H1 (cell line): Measurements from ENCODE around the gene CAPS. TPM values are rescaled to one million over a fixed set of nuclear protein-coding genes. Genes with fewer than 3 reads are reported as not detected.

Experiments
- CTCF ChIA-PET: fragments of 300-600 bp; sonication (Branson Sonifier 250); formaldehyde crosslinking; loops from one replicate; lab custom pipeline; 2021; ENCODE audit not compliant: partially characterized antibody; lab: Charles Lee
- POLR2A ChIA-PET: fragments of 300-600 bp; sonication (Branson Sonifier 250); formaldehyde crosslinking; loops from one replicate; lab custom pipeline; 2021; ENCODE audit warnings: inconsistent platforms; ENCODE audit not compliant: partially characterized antibody; lab: Charles Lee
- DNase-seq, 2 experiments: peaks; one replicate each; pipeline versions ENCODE4 v3.0.0 to v3.0.0-alpha.2; 2010 to 2022; ENCODE audit warnings: low spot score in 2 of 2, low read depth in 1 of 2, mixed read lengths in 1 of 2
- FAIRE-seq: peaks from 2 replicates; lab custom pipeline; 2011; peaks lifted over from hg19 to GRCh38; lab: Jason Lieb, UNC
- H2AFZ ChIP-seq: 2 replicates; pipeline ENCODE4 v1.8.1; 2012; ENCODE audit warnings: low read length, inconsistent platforms
- H2AK5ac ChIP-seq: 2 replicates; pipeline ENCODE4 v1.6.1; 2013; ENCODE audit warnings: low read depth, low read length
- H2BK120ac ChIP-seq: replicated peaks from 2 replicates; pipeline ENCODE3; 2013; ENCODE audit warnings: low read depth, low read length, inconsistent platforms
- H2BK12ac ChIP-seq: 2 replicates; pipeline ENCODE4 v1.6.1; 2013; ENCODE audit warnings: low read depth, low read length
- H2BK15ac ChIP-seq: 2 replicates; pipeline ENCODE4 v1.6.1; 2013; ENCODE audit warnings: low read length
- H2BK20ac ChIP-seq: 2 replicates; pipeline ENCODE4 v1.6.1; 2013; ENCODE audit warnings: low read length
- H2BK5ac ChIP-seq: 2 replicates; pipeline ENCODE4 v1.6.1; 2013; ENCODE audit warnings: low read depth, low read length
- H3K14ac ChIP-seq: 2 replicates; pipeline ENCODE4 v1.6.1; 2013; ENCODE audit warnings: inconsistent platforms; ENCODE audit not compliant: insufficient read length
- H3K18ac ChIP-seq: 2 replicates; pipeline ENCODE4 v1.6.1; 2013; ENCODE audit warnings: low read length; ENCODE audit errors: extremely low read depth
- H3K23ac ChIP-seq: 2 replicates; pipeline ENCODE4 v1.6.1; 2013; ENCODE audit warnings: inconsistent platforms; ENCODE audit not compliant: insufficient read length
- H3K23me2 ChIP-seq: 2 replicates; pipeline ENCODE4 v1.6.1; 2013; ENCODE audit warnings: low read depth, low read length
- H3K27ac ChIP-seq: 2 replicates; pipeline ENCODE4 v1.6.1; 2011; ENCODE audit warnings: low read depth, low read length, inconsistent platforms
- H3K27me3 ChIP-seq, 4 experiments: replicated peaks in 1 of 4; 1 replicate in 1 of 4; 2 replicates in 3 of 4; pipeline versions ENCODE4 v1.6.1 to v1.8.1; 2011 to 2013; ENCODE audit warnings: low read length in 3 of 4, mild to moderate bottlenecking in 3 of 4, inconsistent platforms in 2 of 4, mixed read lengths in 2 of 4, moderate library complexity in 1 of 4; ENCODE audit not compliant: control insufficient read depth in 3 of 4, insufficient read depth in 3 of 4; ENCODE audit errors: extremely low read depth in 1 of 4
- H3K36me3 ChIP-seq, 4 experiments: 2 replicates each; pipeline versions ENCODE4 v1.6.1 to v1.8.1; 2011 to 2013; ENCODE audit warnings: mild to moderate bottlenecking in 4 of 4, low read length in 3 of 4, moderate library complexity in 2 of 4, control low read depth in 1 of 4, inconsistent platforms in 1 of 4; ENCODE audit not compliant: insufficient read depth in 4 of 4, control insufficient read depth in 2 of 4
- H3K4ac ChIP-seq: replicated peaks from 2 replicates; pipeline ENCODE3; 2013; ENCODE audit warnings: low read length, low read depth, mixed read lengths, inconsistent platforms; ENCODE audit not compliant: insufficient read length
- H3K4me1 ChIP-seq, 4 experiments: replicated peaks in 1 of 4; 1 replicate in 1 of 4; 2 replicates in 3 of 4; pipeline versions ENCODE4 v1.6.1 to v1.8.1; 2011 to 2013; ENCODE audit warnings: low read length in 3 of 4, inconsistent platforms in 2 of 4, mixed read lengths in 1 of 4; ENCODE audit not compliant: insufficient read depth in 4 of 4, control insufficient read depth in 3 of 4
- H3K4me2 ChIP-seq, 2 experiments: 2 replicates each; pipeline versions ENCODE4 v1.6.1 to v1.8.1; 2011 to 2013; ENCODE audit warnings: low read depth in 2 of 2, low read length in 2 of 2, control low read depth in 1 of 2, inconsistent platforms in 1 of 2, mild to moderate bottlenecking in 1 of 2; ENCODE audit not compliant: insufficient read depth in 1 of 2
- H3K4me3 ChIP-seq, 4 experiments: fragments of 200-600, 300-600 bp in 1 of 4; sonication (generic), shearing (Covaris generic), sonication (Bioruptor Twin) in 1 of 4; 2 replicates each; pipeline versions ENCODE4 v1.5.1 to v1.8.1; 2011 to 2016; ENCODE audit warnings: low read length in 4 of 4, low read depth in 3 of 4, control low read depth in 2 of 4, inconsistent platforms in 2 of 4, mild to moderate bottlenecking in 2 of 4, mixed read lengths in 1 of 4, moderate library complexity in 1 of 4; ENCODE audit not compliant: insufficient read depth in 2 of 4; ENCODE audit errors: extremely low read depth in 1 of 4
- H3K56ac ChIP-seq: replicated peaks from 2 replicates; pipeline ENCODE3; 2013; ENCODE audit warnings: low read depth, mild to moderate bottlenecking, mixed read lengths, low read length, inconsistent platforms; ENCODE audit not compliant: insufficient read length
- H3K79me1 ChIP-seq: 2 replicates; pipeline ENCODE4 v1.6.1; 2013; ENCODE audit warnings: low read depth, low read length, control low read depth
- H3K79me2 ChIP-seq, 2 experiments: 2 replicates each; pipeline versions ENCODE4 v1.6.1 to v1.8.1; 2012 to 2013; ENCODE audit warnings: low read length in 2 of 2, mild to moderate bottlenecking in 2 of 2, inconsistent platforms in 1 of 2; ENCODE audit not compliant: insufficient read depth in 2 of 2, control insufficient read depth in 1 of 2
- H3K9ac ChIP-seq, 4 experiments: replicated peaks in 1 of 4; 1 replicate in 1 of 4; 2 replicates in 3 of 4; pipeline versions ENCODE4 v1.6.1 to v1.8.1; 2011 to 2013; ENCODE audit warnings: low read depth in 3 of 4, low read length in 3 of 4, control low read depth in 2 of 4, mild to moderate bottlenecking in 2 of 4, moderate library complexity in 2 of 4, inconsistent platforms in 1 of 4; ENCODE audit errors: extremely low read depth in 1 of 4
- H3K9me3 ChIP-seq, 2 experiments: 2 replicates each; pipeline versions ENCODE4 v1.6.1 to v1.8.1; 2012 to 2013; ENCODE audit warnings: mild to moderate bottlenecking in 2 of 2, moderate library complexity in 2 of 2, control low read depth in 1 of 2, inconsistent platforms in 1 of 2, low read depth in 1 of 2, low read length in 1 of 2, mixed read lengths in 1 of 2; ENCODE audit not compliant: insufficient read depth in 2 of 2
- H4K20me1 ChIP-seq, 2 experiments: replicated peaks in 1 of 2; 2 replicates each; pipeline versions ENCODE3 to v1.8.1; 2011 to 2013; ENCODE audit warnings: inconsistent platforms in 2 of 2, low read length in 2 of 2, mild to moderate bottlenecking in 1 of 2; ENCODE audit not compliant: insufficient read depth in 2 of 2, control insufficient read depth in 1 of 2
- H4K5ac ChIP-seq: 2 replicates; pipeline ENCODE4 v1.6.1; 2013; ENCODE audit warnings: low read length, low read depth, mixed read lengths, inconsistent platforms; ENCODE audit not compliant: insufficient read length
- H4K8ac ChIP-seq: 2 replicates; pipeline ENCODE4 v1.8.0; 2013; ENCODE audit warnings: mild to moderate bottlenecking, moderate library complexity, low read length, inconsistent platforms; ENCODE audit not compliant: insufficient read depth; ENCODE audit errors: extremely low read depth
- H4K91ac ChIP-seq: replicated peaks from 2 replicates; pipeline ENCODE3; 2013; ENCODE audit warnings: low read length, mixed read lengths, inconsistent platforms; ENCODE audit not compliant: insufficient read length
- E2F6 ChIP-seq: IDR thresholded peaks from 2 replicates; pipeline ENCODE4 v1.6.1; 2012; ENCODE audit warnings: inconsistent platforms
- GABPA ChIP-seq: IDR thresholded peaks from 2 replicates; pipeline ENCODE4 v1.6.1; 2011; ENCODE audit warnings: mild to moderate bottlenecking, low read length, moderate library complexity, borderline replicate concordance; ENCODE audit not compliant: insufficient read depth
- HDAC6 ChIP-seq: IDR thresholded peaks from one replicate; pipeline ENCODE4 v1.7.1; 2012; ENCODE audit warnings: low read depth, mild to moderate bottlenecking, inconsistent platforms, low read length, moderate library complexity
- JUND ChIP-seq: IDR thresholded peaks from 2 replicates; pipeline ENCODE4 v1.6.1; 2011; ENCODE audit warnings: mild to moderate bottlenecking, improper control_type of control experiment, low read length
- PHF8 ChIP-seq: fragments of 200-600 bp; sonication (generic); conservative IDR thresholded peaks from 2 replicates; pipeline ENCODE4 v1.7.1; 2012; ENCODE audit warnings: low read depth, mild to moderate bottlenecking, inconsistent platforms, low read length, moderate library complexity
- RFX5 ChIP-seq: IDR thresholded peaks from 2 replicates; pipeline ENCODE4 v1.6.1; 2011; ENCODE audit warnings: low read depth, low read length, improper control_type of control experiment, borderline replicate concordance
- RNF2 ChIP-seq: fragments of 200-900, 300-1000 bp; sonication (generic); IDR thresholded peaks from 2 replicates; pipeline ENCODE4 v1.7.1; 2016; ENCODE audit warnings: borderline replicate concordance, low read depth, mild to moderate bottlenecking, antibody characterized with exemption, low read length; ENCODE audit not compliant: poor library complexity, severe bottlenecking; ENCODE audit errors: missing control alignments
- SAP30 ChIP-seq: fragments of 300-600 bp; sonication (generic); IDR thresholded peaks from 2 replicates; pipeline ENCODE4 v1.7.1; 2012; ENCODE audit warnings: low read length, moderate library complexity, mild to moderate bottlenecking, inconsistent platforms; ENCODE audit not compliant: insufficient read depth, insufficient replicate concordance
- TAF1 ChIP-seq: IDR thresholded peaks from 2 replicates; pipeline ENCODE4 v1.6.1; 2011; ENCODE audit warnings: mild to moderate bottlenecking, low read depth, low read length
- WGBS, 2 experiments: shearing (Covaris generic) in 1 of 2; methylation state at CpG; one replicate each; pipeline versions ENCODE4 v1.1.6 to v1.1.7; 2013 to 2015; ENCODE audit warnings: low lambda C conversion rate in 2 of 2, mixed read lengths in 2 of 2, inconsistent platforms in 1 of 2, low coverage in 1 of 2, missing lambda C conversion rate in 1 of 2; ENCODE audit not compliant: insufficient replicate concordance in 2 of 2, insufficient coverage in 1 of 2, insufficient read length in 1 of 2; ENCODE audit errors: extremely low coverage in 1 of 2, missing lambda C conversion rate in 1 of 2; 5-methylcytosine and 5-hydroxymethylcytosine counted together
- polyA plus RNA-seq, 7 experiments: library from polyadenylated mRNA; depleted of rRNA in 3 of 7; stranded (reverse) in 5 of 7; unstranded in 2 of 7; fragments of >200 nt in 5 of 7; fragments of 200-250 nt in 2 of 7; gene quantifications; 1 replicate in 5 of 7; 2 replicates in 1 of 7; 4 replicates in 1 of 7; pipeline versions ENCODE4 v1.2.1 to v1.2.3, GENCODE V29; 2011 to 2013; ENCODE audit warnings: missing spikeins in 2 of 7, mixed read lengths in 2 of 7
- total RNA-seq: library from RNA; stranded (reverse); fragmentation: NEBNext Ultra II Directional; extraction: Animal tissue kit (Norgen Biotek cat#: 25700); gene quantifications from 2 replicates; pipeline ENCODE4 v1.2.1, GENCODE V29; 2021
- TF ChIP-seq, protein P1 (sequence below): IDR thresholded peaks from 2 replicates; pipeline ENCODE4 v1.6.1; 2011; ENCODE audit warnings: low read length, improper control_type of control experiment

Gene CAPS
- total and polyA plus RNA-seq, 2 of the 8 experiments (the other 6 are each of a cell fraction or from before 2014, with no cell fraction given): 2.1 to 2.4 TPM

GRCh38 chr19:5956728-5957127 lies 42.7 kb downstream of the CAPS start:
- ChIA-PET POLR2A (interaction anchor here (0.9 to 1.9 kb wide), 5 partner anchors 10 to 64 kb away, joined by 3 to 6 read pairs (median 4); partner anchors contain the start of gene RANBP3), CTCF (interaction anchor here (0.8 to 5.8 kb wide), 8 partner anchors 8 to 153 kb away, joined by 3 to 43 read pairs (median 4); no protein-coding TSS in a partner anchor)
- Histone ChIP-seq H3K56ac (no peak overlapping the region), H2AK5ac (no peak overlapping the region; the same call in 1 of the 2 replicates), H2BK120ac (no peak overlapping the region), H3K18ac (no peak overlapping the region), H2BK15ac (no peak overlapping the region), H4K91ac (no peak overlapping the region), H3K27me3 (no peaks in the 10 kb centered on the region; a peak in 1 of 7 replicates), H3K14ac (no peak overlapping the region), H3K27ac (no peak overlapping the region), H4K8ac (no peak overlapping the region), H3K4me2 (no peak overlapping the region), H3K79me2 (peaks cover 9 to 94% of the 10 kb centered on the region in 2 experiments), H3K36me3 (no peaks in the 10 kb centered on the region), H3K4me1 (peaks cover 15 to 48% (median 35%) of the 10 kb centered on the region in 4 experiments), H3K23me2 (no peaks in the 10 kb centered on the region), H2BK20ac (no peak overlapping the region), H4K5ac (no peak overlapping the region), H4K20me1 (peaks cover 35 to 47% of the 10 kb centered on the region in 2 experiments), H3K4ac (no peak overlapping the region), H2BK5ac (0 out of 2 replicates have a peak overlapping the region, but pooled peaks have one; percentile 9), H3K9ac (no peak overlapping the region), H2BK12ac (no peak overlapping the region), H2AFZ (no peak overlapping the region)
- DNase-seq (no peak), FAIRE-seq (no peak)
- 90% methylated on average over 12 of the region's 12 CpGs; no CpG with 5 or more reads in 1 of the 2 experiments for WGBS, 2 experiments
- TF ChIP-seq GABPA: no peak
- no peak for TF ChIP-seq TAF1
- TF ChIP-seq SAP30: no peak
- TF ChIP-seq JUND: no peak
- no peak for TF ChIP-seq RNF2
- no peak for TF ChIP-seq E2F6
- TF ChIP-seq, protein P1, sequence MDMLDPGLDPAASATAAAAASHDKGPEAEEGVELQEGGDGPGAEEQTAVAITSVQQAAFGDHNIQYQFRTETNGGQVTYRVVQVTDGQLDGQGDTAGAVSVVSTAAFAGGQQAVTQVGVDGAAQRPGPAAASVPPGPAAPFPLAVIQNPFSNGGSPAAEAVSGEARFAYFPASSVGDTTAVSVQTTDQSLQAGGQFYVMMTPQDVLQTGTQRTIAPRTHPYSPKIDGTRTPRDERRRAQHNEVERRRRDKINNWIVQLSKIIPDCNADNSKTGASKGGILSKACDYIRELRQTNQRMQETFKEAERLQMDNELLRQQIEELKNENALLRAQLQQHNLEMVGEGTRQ: no peak
- TF ChIP-seq RFX5: no peak
- no peak for TF ChIP-seq PHF8
- TF ChIP-seq HDAC6: no peak
- TF ChIP-seq, all 59 proteins: peak for 0
- Histone ChIP-seq H3K4me3 (no peak overlapping the region), H3K23ac (no peak overlapping the region), H3K79me1 (peaks cover 46% of the 10 kb centered on the region), H3K9me3 (no peaks in the 10 kb centered on the region)
